ENCODE measurements around the gene RHOF. TPM values are rescaled to one million over a fixed set of nuclear protein-coding genes. Genes with fewer than 3 reads are reported as not detected.

RHOF gene
- total and polyA plus RNA-seq, 2 experiments from 2014 or later, result 2.4 to 6.7 TPM

DNA sequence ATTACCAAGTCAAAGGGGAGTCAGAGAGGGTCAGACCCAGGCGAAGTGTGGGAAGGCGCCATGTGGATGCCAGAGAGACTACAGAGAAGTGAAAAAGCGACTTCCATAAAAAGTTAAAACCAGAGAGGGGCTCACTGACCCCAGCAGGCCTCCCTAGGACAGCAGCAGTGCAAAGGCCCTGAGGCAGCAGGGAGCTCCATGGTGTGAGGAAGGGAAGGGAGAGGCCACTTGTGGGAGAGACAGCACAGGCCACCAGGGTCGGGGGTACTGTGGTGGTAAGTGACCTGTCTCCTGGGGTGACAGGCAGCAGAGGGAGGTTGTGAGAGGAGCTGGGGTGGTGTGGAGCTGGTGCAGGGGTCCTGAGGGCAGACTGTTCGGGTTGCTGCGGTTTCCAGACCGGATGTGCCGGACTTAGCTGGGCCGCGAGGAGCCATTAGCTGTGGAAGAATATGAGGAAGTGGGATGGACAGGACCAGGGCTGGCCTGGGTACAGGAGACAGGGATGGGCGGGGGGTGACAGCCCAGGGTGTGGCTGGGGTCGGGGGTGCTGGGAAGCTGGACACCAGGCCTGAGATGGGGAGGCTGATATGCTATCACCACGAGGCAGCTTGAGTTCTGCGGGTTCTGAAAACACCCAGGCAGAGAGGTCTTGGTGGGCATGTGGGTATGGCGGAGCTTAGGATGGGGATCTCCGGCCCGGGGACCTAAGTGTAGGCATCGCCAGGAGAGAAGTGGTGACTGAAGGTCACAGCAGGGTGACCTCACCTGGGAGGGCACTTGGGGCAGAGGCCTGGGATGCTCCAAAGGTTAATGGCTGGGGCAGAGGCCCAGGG lies 33.0 kb upstream of the RHOF start:
- peaks cover 4% of the 10 kb centered on the region; the same call in 1 of the 2 replicates for H3F3A ChIP-seq (ENCODE audit: insufficient read depth)
- no peaks in the 10 kb centered on the region for H3K4me1 ChIP-seq (ENCODE audit: insufficient read depth)
- no peak overlapping the region for H3K27ac ChIP-seq
- no peak overlapping the region for H3K4me3 ChIP-seq
- H2AFZ ChIP-seq, result no peak overlapping the region
- H3K36me3 ChIP-seq (ENCODE audit: low read depth), result peaks cover 29% of the 10 kb centered on the region
- H3K4me2 ChIP-seq (ENCODE audit: unreplicated experiment), result no peak overlapping the region
- no peaks in the 10 kb centered on the region for H3K9me3 ChIP-seq (ENCODE audit: low read depth)
- H3K27me3 ChIP-seq (replicated peaks; ENCODE audit: insufficient read depth), result no peaks in the 10 kb centered on the region
- DNase-seq, result no peak
- peaks cover 10% of the 10 kb centered on the region; the same call in 1 of the 2 replicates for H3K79me2 ChIP-seq (ENCODE audit: insufficient read depth)
- TF ChIP-seq EZH2 (IDR thresholded peaks at IDR 0.05; ENCODE audit: insufficient read depth, poor library complexity, severe bottlenecking) (no peak), EZH2phosphoT487 (IDR thresholded peaks at IDR 0.05; ENCODE audit: insufficient read depth, low read depth) (no peak)
- H3K9me2 ChIP-seq (ENCODE audit: insufficient read depth), result no peaks in the 10 kb centered on the region
- no peaks in the 10 kb centered on the region for H4K20me1 ChIP-seq (ENCODE audit: insufficient read depth)
- in situ Hi-C loops (cut with MboI), result no loop called here
- no peak overlapping the region for H3K9ac ChIP-seq
- WGBS, 2 experiments (ENCODE audit: low coverage in 1 of 2, low lambda C conversion rate in 2 of 2, missing lambda C conversion rate in 2 of 2), result 88 to 95% methylated on average over 17 to 18 of the region's 18 CpGs

DNA sequence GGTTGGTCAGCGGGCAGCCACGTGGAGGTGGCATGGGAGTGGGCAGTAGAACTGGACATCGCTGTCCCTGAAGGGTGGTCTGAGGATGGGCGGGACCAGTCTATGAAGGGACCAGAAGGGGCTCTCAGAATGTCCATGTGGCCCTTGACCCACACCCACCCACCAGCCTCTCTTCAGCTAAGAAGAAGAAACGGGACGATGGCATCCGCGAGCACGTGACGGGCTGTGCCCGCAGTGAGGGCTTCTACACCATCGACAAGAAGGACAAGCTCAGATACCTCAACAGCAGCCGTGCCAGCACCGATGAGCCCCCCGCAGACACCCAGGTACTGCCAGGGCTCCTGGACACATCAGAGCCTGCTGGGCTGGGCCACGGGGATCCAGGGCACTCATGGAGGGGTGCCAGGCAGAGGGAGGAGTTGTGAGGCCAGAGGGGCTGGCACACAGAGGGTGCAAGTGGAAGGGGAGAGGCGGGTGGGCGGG lies 31.6 kb upstream of the RHOF start:
- Histone ChIP-seq H3K27me3 (replicated peaks; ENCODE audit: insufficient read depth) (no peaks in the 10 kb centered on the region), H3K4me3 (no peak overlapping the region), H3K4me1 (ENCODE audit: insufficient read depth) (no peaks in the 10 kb centered on the region), H3K79me2 (ENCODE audit: insufficient read depth) (peaks cover 21% of the 10 kb centered on the region; the same call in 1 of the 2 replicates), H2AFZ (no peak overlapping the region), H3K27ac (no peak overlapping the region), H3K9ac (no peak overlapping the region), H3K36me3 (ENCODE audit: low read depth) (peaks cover 42% of the 10 kb centered on the region), H3K9me2 (ENCODE audit: insufficient read depth) (no peaks in the 10 kb centered on the region), H3K9me3 (ENCODE audit: low read depth) (no peaks in the 10 kb centered on the region), H3F3A (ENCODE audit: insufficient read depth) (no peaks in the 10 kb centered on the region; the same call in 1 of the 2 replicates), H3K4me2 (ENCODE audit: unreplicated experiment) (no peak overlapping the region), H4K20me1 (ENCODE audit: insufficient read depth) (no peaks in the 10 kb centered on the region)
- in situ Hi-C loops (cut with MboI), result no loop called here
- TF ChIP-seq EZH2 (IDR thresholded peaks at IDR 0.05; ENCODE audit: insufficient read depth, poor library complexity, severe bottlenecking), result no peak
- TF ChIP-seq EZH2phosphoT487 (IDR thresholded peaks at IDR 0.05; ENCODE audit: insufficient read depth, low read depth), result no peak
- DNase-seq, result no peak
- WGBS, 2 experiments (ENCODE audit: low coverage in 1 of 2, low lambda C conversion rate in 2 of 2, missing lambda C conversion rate in 2 of 2), result 86 to 87% methylated on average over 16 to 18 of the region's 18 CpGs

DNA sequence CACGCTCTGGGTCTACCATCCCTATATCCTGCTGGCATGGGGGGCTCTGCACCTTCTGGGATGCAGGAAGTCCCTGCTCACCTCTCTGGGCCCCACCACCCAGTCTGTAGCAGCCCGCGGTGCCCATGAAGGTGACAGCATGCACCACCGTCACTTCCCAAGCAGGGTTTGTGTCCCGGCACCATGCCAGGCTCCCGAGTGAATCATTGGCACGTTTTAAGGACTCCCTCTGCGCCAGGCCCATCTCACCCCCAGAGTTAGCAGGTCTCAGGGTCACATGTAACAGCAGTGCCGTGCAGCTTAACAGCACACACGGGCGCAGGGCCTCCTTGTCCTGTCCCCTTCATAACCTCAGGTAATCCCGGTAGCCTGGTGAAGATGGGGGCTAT lies 30.2 kb upstream of the RHOF start:
- peaks cover 45% of the 10 kb centered on the region for H3K36me3 ChIP-seq (ENCODE audit: low read depth)
- no peaks in the 10 kb centered on the region for H3K9me2 ChIP-seq (ENCODE audit: insufficient read depth)
- H3K4me1 ChIP-seq (ENCODE audit: insufficient read depth), result no peaks in the 10 kb centered on the region
- no peaks in the 10 kb centered on the region for H4K20me1 ChIP-seq (ENCODE audit: insufficient read depth)
- 68 to 75% methylated on average over 12 of the region's 12 CpGs for WGBS, 2 experiments (ENCODE audit: low coverage in 1 of 2, low lambda C conversion rate in 2 of 2, missing lambda C conversion rate in 2 of 2)
- in situ Hi-C loops (cut with MboI), result no loop called here
- H3K4me3 ChIP-seq, result no peak overlapping the region
- H3K27ac ChIP-seq, result no peak overlapping the region
- no peak overlapping the region for H3K4me2 ChIP-seq (ENCODE audit: unreplicated experiment)
- no peak overlapping the region for H3K9ac ChIP-seq
- DNase-seq, result no peak
- TF ChIP-seq EZH2phosphoT487 (IDR thresholded peaks at IDR 0.05; ENCODE audit: insufficient read depth, low read depth) (no peak), EZH2 (IDR thresholded peaks at IDR 0.05; ENCODE audit: insufficient read depth, poor library complexity, severe bottlenecking) (no peak)
- peaks cover 29% of the 10 kb centered on the region for H3K79me2 ChIP-seq (ENCODE audit: insufficient read depth)
- H2AFZ ChIP-seq, result no peak overlapping the region
- no peaks in the 10 kb centered on the region for H3K9me3 ChIP-seq (ENCODE audit: low read depth)
- H3K27me3 ChIP-seq (replicated peaks; ENCODE audit: insufficient read depth), result no peaks in the 10 kb centered on the region
- H3F3A ChIP-seq (ENCODE audit: insufficient read depth), result no peaks in the 10 kb centered on the region; the same call in 1 of the 2 replicates

DNA sequence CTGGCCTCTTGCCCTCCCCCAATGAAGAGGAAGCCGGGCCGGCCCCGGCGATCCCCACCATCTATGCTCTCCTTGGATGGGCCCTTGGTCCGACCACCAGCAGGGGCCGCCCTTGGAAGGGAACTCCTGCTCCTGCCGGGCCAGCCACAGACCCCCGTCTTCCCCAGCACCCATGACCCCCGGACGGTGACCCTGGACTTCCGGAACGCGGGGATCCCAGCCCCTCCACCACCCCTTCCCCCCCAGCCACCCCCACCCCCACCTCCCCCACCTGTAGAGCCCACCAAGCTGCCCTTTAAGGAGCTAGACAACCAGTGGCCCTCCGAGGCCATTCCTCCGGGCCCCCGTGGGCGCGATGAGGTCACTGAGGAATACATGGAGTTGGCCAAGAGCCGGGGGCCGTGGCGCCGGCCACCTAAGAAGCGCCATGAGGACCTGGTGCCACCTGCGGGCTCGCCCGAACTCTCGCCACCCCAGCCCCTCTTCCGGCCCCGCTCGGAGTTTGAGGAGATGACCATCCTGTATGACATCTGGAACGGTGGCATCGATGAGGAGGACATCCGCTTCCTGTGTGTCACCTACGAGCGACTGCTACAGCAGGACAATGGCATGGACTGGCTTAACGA lies 29.7 kb upstream of the RHOF start:
- Histone ChIP-seq H3K9me2 (ENCODE audit: insufficient read depth) (no peaks in the 10 kb centered on the region), H4K20me1 (ENCODE audit: insufficient read depth) (no peaks in the 10 kb centered on the region), H3K4me1 (ENCODE audit: insufficient read depth) (no peaks in the 10 kb centered on the region), H3K36me3 (ENCODE audit: low read depth) (peaks cover 43% of the 10 kb centered on the region), H3K9me3 (ENCODE audit: low read depth) (no peaks in the 10 kb centered on the region), H3K9ac (no peak overlapping the region), H3K79me2 (ENCODE audit: insufficient read depth) (peaks cover 30% of the 10 kb centered on the region), H3K27me3 (replicated peaks; ENCODE audit: insufficient read depth) (no peaks in the 10 kb centered on the region), H3K4me2 (ENCODE audit: unreplicated experiment) (no peak overlapping the region), H3K27ac (no peak overlapping the region), H3K4me3 (no peak overlapping the region), H2AFZ (no peak overlapping the region), H3F3A (ENCODE audit: insufficient read depth) (no peaks in the 10 kb centered on the region; the same call in 1 of the 2 replicates)
- TF ChIP-seq EZH2phosphoT487 (IDR thresholded peaks at IDR 0.05; ENCODE audit: insufficient read depth, low read depth) (no peak), EZH2 (IDR thresholded peaks at IDR 0.05; ENCODE audit: insufficient read depth, poor library complexity, severe bottlenecking) (no peak)
- in situ Hi-C loops (cut with MboI), result no loop called here
- 85 to 93% methylated on average over 20 to 36 of the region's 36 CpGs for WGBS, 2 experiments (ENCODE audit: low coverage in 1 of 2, low lambda C conversion rate in 2 of 2, missing lambda C conversion rate in 2 of 2)
- DNase-seq, result no peak
